Panc1 (cell line): ENCODE results near the gene SSBP2. TPM values are rescaled to one million over a fixed set of nuclear protein-coding genes. Genes with fewer than 3 reads are reported as not detected.
"Not testable (repeated sequence)": the region's sequence is repeated elsewhere in the genome, so short reads cannot be mapped to it uniquely, and the experiment has no call there.

Experiments
- ATAC-seq: fragments of 200-7000 bp; cut with Tn5 transposase; 2 replicates; pipeline ENCODE4 v1.9.1; 2020; ENCODE audit warnings: mild to moderate bottlenecking, moderate library complexity
- BruUV-seq: library from RNA; stranded (reverse); fragments of 400-500 nt; replicated peaks from 2 replicates; lab custom pipeline; 2021; lab: Mats Ljungman, UMichigan
- CTCF ChIA-PET: fragments of 300-600 bp; sonication (Branson Sonifier 250); formaldehyde crosslinking; loops from one replicate; lab custom pipeline; 2022; ENCODE audit warnings: antibody characterized with exemption; lab: Charles Lee
- POLR2A ChIA-PET: fragments of 300-600 bp; sonication (Branson Sonifier 250); formaldehyde crosslinking; loops from one replicate; lab custom pipeline; 2022; ENCODE audit warnings: antibody characterized with exemption; lab: Charles Lee
- DNase-seq: peaks from one replicate; pipeline ENCODE4 v3.0.0-alpha.2; 2010; ENCODE audit warnings: low read depth, low spot score
- H3K27ac ChIP-seq: 2 replicates; pipeline ENCODE4 v1.5.1; 2011; ENCODE audit warnings: mild to moderate bottlenecking, low read length, inconsistent platforms
- H3K27me3 ChIP-seq: fragments of 200-500 bp; sonication (Bioruptor generic); 2 replicates; pipeline ENCODE4 v1.6.0; 2014; ENCODE audit warnings: low read length, inconsistent platforms; ENCODE audit not compliant: control insufficient read depth, insufficient read depth
- H3K36me3 ChIP-seq: fragments of 200-500 bp; sonication (Bioruptor generic); 2 replicates; pipeline ENCODE4 v1.5.1; 2014; ENCODE audit warnings: inconsistent platforms, mild to moderate bottlenecking, low read length, moderate library complexity; ENCODE audit not compliant: control insufficient read depth, insufficient read depth
- H3K4me1 ChIP-seq: 2 replicates; pipeline ENCODE4 v1.5.1; 2011; ENCODE audit warnings: inconsistent platforms, mild to moderate bottlenecking, low read length, moderate library complexity; ENCODE audit not compliant: control insufficient read depth, insufficient read depth
- H3K4me3 ChIP-seq, 2 experiments: 2 replicates each; pipeline ENCODE4 v1.5.1; 2011 to 2012; ENCODE audit warnings: low read depth in 2 of 2, low read length in 2 of 2, mild to moderate bottlenecking in 2 of 2, inconsistent platforms in 1 of 2, moderate library complexity in 1 of 2
- H3K9me3 ChIP-seq: fragments of 200-500 bp; sonication (Bioruptor generic); 2 replicates; pipeline ENCODE4 v1.5.1; 2014; ENCODE audit warnings: low read depth, mild to moderate bottlenecking, inconsistent platforms, low read length, moderate library complexity; ENCODE audit not compliant: control insufficient read depth, insufficient read depth
- CTCF ChIP-seq: fragments of 450-650 bp; IDR thresholded peaks from 2 replicates; pipeline ENCODE4 v1.5.1; 2017; ENCODE audit warnings: mild to moderate bottlenecking
- POLR2AphosphoS5 ChIP-seq: IDR thresholded peaks from 2 replicates; pipeline ENCODE4 v1.6.1; 2012; ENCODE audit warnings: mild to moderate bottlenecking, low read depth, low read length, moderate library complexity
- REST ChIP-seq, 2 experiments: IDR thresholded peaks; 2 replicates each; pipeline ENCODE4 v1.6.1; 2011 to 2012; ENCODE audit warnings: low read depth in 2 of 2, control low read depth in 1 of 2, low read length in 1 of 2, mild to moderate bottlenecking in 1 of 2, moderate library complexity in 1 of 2; ENCODE audit not compliant: insufficient read depth in 1 of 2
- SIN3A ChIP-seq: IDR thresholded peaks from 2 replicates; pipeline ENCODE4 v1.6.1; 2012; ENCODE audit warnings: low read depth, mild to moderate bottlenecking, low read length, moderate library complexity, borderline replicate concordance; ENCODE audit not compliant: insufficient read depth
- TCF7L2 ChIP-seq: IDR thresholded peaks from 2 replicates; pipeline ENCODE4 v1.6.1; 2011; ENCODE audit warnings: mild to moderate bottlenecking, low read depth, low read length, inconsistent platforms
- in situ Hi-C: cut with HindIII; loops from 2 replicates; pipeline ENCODE4 v1.10.0; 2016; ENCODE audit warnings: low sequenced_read_pairs, low pct_unique_long_range_greater_than_20kb
- intact Hi-C: fragments of 100-400 bp; cut with micrococcal nuclease; formaldehyde crosslinking; loops from one replicate; pipeline ENCODE4 v1.10.0; 2022; ENCODE audit not compliant: unreplicated experiment
- total RNA-seq: library from RNA; stranded (reverse); gene quantifications from one replicate; pipeline ENCODE4 v1.2.1, GENCODE V29; 2021; ENCODE audit not compliant: unreplicated experiment

SSBP2 gene
- total RNA-seq, 1 experiment from 2014 or later: 16.3 TPM

GRCh38 chr5:81604193-81604592 is 146.7 kb downstream of the SSBP2 start:
- DNase-seq: no peak
- peaks cover 3% of the 10 kb centered on the region; the same call in 1 of the 2 replicates for H3K9me3 ChIP-seq
- no peaks in the 10 kb centered on the region for H3K27me3 ChIP-seq
- intact Hi-C loops: no loop called here
- ChIA-PET CTCF (no interaction called here), POLR2A (no interaction called here)
- BruUV-seq: no TSS peak
- H3K4me3 ChIP-seq: no peak overlapping the region
- H3K4me1 ChIP-seq: no peaks in the 10 kb centered on the region
- no peak overlapping the region for H3K27ac ChIP-seq
- TF ChIP-seq SIN3A (no peak), TCF7L2 (no peak), POLR2AphosphoS5 (no peak), CTCF (no peak), REST (IDR thresholded peaks at IDR 0.05; ENCODE audit: insufficient read depth in 1 of 2, low read depth in 2 of 2, low read length in 1 of 2) (no peak)
- no peak for ATAC-seq
- H3K36me3 ChIP-seq: no peaks in the 10 kb centered on the region; the same call in 1 of the 2 replicates
- in situ Hi-C loops: no loop called here

DNA sequence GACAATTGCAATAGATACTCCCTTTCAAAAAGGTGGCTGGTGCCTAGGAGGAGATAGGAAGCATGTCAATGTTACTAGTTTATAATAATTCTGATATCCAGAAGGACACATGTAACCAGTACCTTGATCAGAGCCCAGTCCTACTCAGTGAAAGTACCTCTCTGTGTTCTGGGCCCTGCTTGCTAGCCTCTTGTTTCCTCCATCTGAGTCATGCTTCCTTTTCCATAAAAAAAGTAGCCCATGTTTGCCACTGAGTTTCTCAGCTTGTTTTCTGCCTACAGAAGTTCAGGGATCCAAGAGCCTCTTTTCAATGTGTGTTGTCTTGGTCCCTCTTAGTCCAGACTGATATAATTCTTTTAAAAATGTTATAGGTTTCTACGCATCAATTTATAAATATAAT is 149.0 kb downstream of the SSBP2 start:
- in situ Hi-C loops: no loop called here
- Histone ChIP-seq H3K27me3 (no peaks in the 10 kb centered on the region), H3K36me3 (no peaks in the 10 kb centered on the region; the same call in 1 of the 2 replicates), H3K4me1 (no peaks in the 10 kb centered on the region), H3K27ac (no peak overlapping the region), H3K9me3 (no peaks in the 10 kb centered on the region), H3K4me3 (no peak overlapping the region)
- no TSS peak for BruUV-seq
- no peak for DNase-seq
- no peak for ATAC-seq
- POLR2A ChIA-PET: no interaction called here
- intact Hi-C loops: no loop called here
- TF ChIP-seq POLR2AphosphoS5 (no peak), SIN3A (no peak), CTCF (no peak), REST (IDR thresholded peaks at IDR 0.05; ENCODE audit: insufficient read depth in 1 of 2, low read depth in 2 of 2, low read length in 1 of 2) (no peak), TCF7L2 (no peak)
- CTCF ChIA-PET: no interaction called here

DNA sequence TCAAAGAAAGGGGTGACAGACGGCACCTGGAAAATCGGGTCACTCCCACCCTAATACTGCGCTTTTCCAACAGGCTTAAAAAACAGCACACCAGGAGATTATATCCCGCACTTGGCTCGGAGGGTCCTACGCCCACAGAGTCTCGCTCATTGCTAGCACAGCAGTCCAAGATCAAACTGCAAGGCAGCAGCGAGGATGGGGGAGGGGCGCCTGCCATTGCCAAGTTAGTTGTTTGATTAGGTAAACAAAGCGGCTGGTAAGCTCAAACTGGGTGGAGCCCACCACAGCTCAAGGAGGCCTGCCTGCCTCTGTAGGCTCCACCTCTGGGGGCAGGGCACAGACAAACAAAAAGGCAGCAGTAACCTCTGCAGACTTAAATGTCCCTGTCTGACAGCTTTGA is 158.8 kb downstream of the SSBP2 start:
- H3K27me3 ChIP-seq, H3K4me1 ChIP-seq, ATAC-seq, intact Hi-C loops, BruUV-seq, in situ Hi-C loops, H3K9me3 ChIP-seq, DNase-seq, H3K4me3 ChIP-seq, CTCF ChIA-PET, H3K36me3 ChIP-seq, H3K27ac ChIP-seq, POLR2A ChIA-PET: not testable (repeated sequence)
